IMR-90 (cell line): ENCODE data around the gene PRAC2. TPM values are rescaled to one million over a fixed set of nuclear protein-coding genes. Genes with fewer than 3 reads are reported as not detected.

Experiments used
- ATAC-seq: fragments of 200-7000 bp; cut with Tn5 transposase; 2 replicates; pipeline ENCODE4 v1.9.1; 2020; ENCODE audit warnings: low read depth, mild to moderate bottlenecking, moderate library complexity
- BruUV-seq: library from RNA; stranded (reverse); fragments of 400-500 nt; replicated peaks from 2 replicates; lab custom pipeline; 2021; lab: Mats Ljungman, UMichigan
- CTCF ChIA-PET: fragments of 300-600 bp; formaldehyde crosslinking; extraction: SDS; loops from one replicate; lab custom pipeline; 2021; ENCODE audit warnings: antibody characterized with exemption; lab: Yijun Ruan, JAX
- POLR2A ChIA-PET: fragments of 300-600 bp; sonication (Branson Sonifier 250); formaldehyde crosslinking; loops from one replicate; lab custom pipeline; 2022; ENCODE audit warnings: antibody characterized with exemption; ENCODE audit not compliant: unreplicated experiment; lab: Charles Lee
- DNase-seq: peaks from one replicate; pipeline ENCODE4 v3.0.0; 2013
- H2AFZ ChIP-seq: replicated peaks from 2 replicates; pipeline ENCODE3; 2013; ENCODE audit warnings: low read length, mild to moderate bottlenecking; ENCODE audit not compliant: poor library complexity
- H2AK5ac ChIP-seq: 2 replicates; pipeline ENCODE4 v1.6.1; 2013; ENCODE audit warnings: low read depth, low read length, inconsistent platforms
- H2AK9ac ChIP-seq: replicated peaks from 2 replicates; pipeline ENCODE3; 2013; ENCODE audit warnings: mild to moderate bottlenecking, low read depth, low read length, moderate library complexity; ENCODE audit not compliant: poor library complexity
- H2BK120ac ChIP-seq: 2 replicates; pipeline ENCODE4 v1.6.1; 2013; ENCODE audit warnings: low read depth, low read length, inconsistent platforms
- H2BK15ac ChIP-seq: 3 replicates; pipeline ENCODE4 v1.6.1; 2013; ENCODE audit warnings: low read depth, low read length, inconsistent platforms
- H2BK20ac ChIP-seq: 2 replicates; pipeline ENCODE4 v1.6.1; 2013; ENCODE audit warnings: low read depth, mild to moderate bottlenecking, inconsistent platforms, low read length, moderate library complexity
- H2BK5ac ChIP-seq: 2 replicates; pipeline ENCODE4 v1.6.1; 2013; ENCODE audit warnings: mild to moderate bottlenecking, low read depth, low read length, inconsistent platforms; ENCODE audit not compliant: poor library complexity, severe bottlenecking
- H3K14ac ChIP-seq: replicated peaks from 2 replicates; pipeline ENCODE4 v1.6.1; 2013; ENCODE audit warnings: low read depth, low read length, inconsistent platforms
- H3K18ac ChIP-seq: 2 replicates; pipeline ENCODE4 v1.6.1; 2013; ENCODE audit warnings: low read depth, low read length, control low read depth
- H3K23ac ChIP-seq: 2 replicates; pipeline ENCODE4 v1.6.1; 2013; ENCODE audit warnings: low read depth, low read length, inconsistent platforms
- H3K27ac ChIP-seq: 2 replicates; pipeline ENCODE4 v1.5.1; 2013; ENCODE audit warnings: mild to moderate bottlenecking, control low read depth, low read length; ENCODE audit not compliant: insufficient read depth
- H3K27me3 ChIP-seq: 2 replicates; pipeline ENCODE4 v1.6.1; 2013; ENCODE audit warnings: low read length; ENCODE audit not compliant: control insufficient read depth, insufficient read depth
- H3K36me3 ChIP-seq: 2 replicates; pipeline ENCODE4 v1.6.1; 2013; ENCODE audit warnings: low read length, mixed read lengths; ENCODE audit not compliant: control insufficient read depth, insufficient read depth
- H3K4ac ChIP-seq: 2 replicates; pipeline ENCODE4 v1.6.1; 2013; ENCODE audit warnings: low read depth, low read length, inconsistent platforms
- H3K4me1 ChIP-seq: 2 replicates; pipeline ENCODE4 v1.6.1; 2013; ENCODE audit warnings: low read length, mixed read lengths; ENCODE audit not compliant: control insufficient read depth, insufficient read depth
- H3K4me2 ChIP-seq: 2 replicates; pipeline ENCODE4 v1.6.1; 2013; ENCODE audit warnings: low read depth, mild to moderate bottlenecking, control low read depth, low read length, moderate library complexity
- H3K4me3 ChIP-seq: 2 replicates; pipeline ENCODE4 v1.5.1; 2013; ENCODE audit warnings: low read depth, mild to moderate bottlenecking, control low read depth, low read length, moderate library complexity; ENCODE audit not compliant: insufficient read depth
- H3K56ac ChIP-seq: 2 replicates; pipeline ENCODE4 v1.6.1; 2013; ENCODE audit warnings: low read length, inconsistent platforms; ENCODE audit not compliant: insufficient read depth; ENCODE audit errors: extremely low read depth
- H3K79me1 ChIP-seq, 2 experiments: 2 replicates each; pipeline ENCODE4 v1.6.1; 2013; ENCODE audit warnings: low read length in 2 of 2, inconsistent platforms in 1 of 2, low read depth in 1 of 2
- H3K9ac ChIP-seq: 2 replicates; pipeline ENCODE4 v1.6.1; 2013; ENCODE audit warnings: low read depth, low read length, control low read depth
- H3K9me1 ChIP-seq: 2 replicates; pipeline ENCODE4 v1.6.1; 2013; ENCODE audit warnings: low read length, inconsistent platforms; ENCODE audit not compliant: insufficient read depth
- H3K9me3 ChIP-seq: 2 replicates; pipeline ENCODE4 v1.6.1; 2013; ENCODE audit warnings: low read length; ENCODE audit not compliant: control insufficient read depth, insufficient read depth
- H4K20me1 ChIP-seq: 2 replicates; pipeline ENCODE4 v1.6.1; 2013; ENCODE audit warnings: low read length, inconsistent platforms; ENCODE audit not compliant: insufficient read depth
- H4K5ac ChIP-seq: 2 replicates; pipeline ENCODE4 v1.6.1; 2013; ENCODE audit warnings: mild to moderate bottlenecking, low read depth, low read length, control low read depth
- H4K8ac ChIP-seq, 2 experiments: 2 replicates each; pipeline ENCODE4 v1.6.1; 2013; ENCODE audit warnings: low read depth in 2 of 2, low read length in 2 of 2, control low read depth in 1 of 2, inconsistent platforms in 1 of 2
- H4K91ac ChIP-seq: 2 replicates; pipeline ENCODE4 v1.6.1; 2013; ENCODE audit warnings: low read depth, low read length, inconsistent platforms; ENCODE audit not compliant: insufficient read depth
- CEBPB ChIP-seq: IDR thresholded peaks from 2 replicates; pipeline ENCODE4 v1.6.1; 2012; ENCODE audit warnings: low read depth, low read length, improper control_type of control experiment
- CHD1 ChIP-seq: IDR thresholded peaks from 2 replicates; pipeline ENCODE4 v1.6.1; 2012; ENCODE audit warnings: low read depth, low read length, improper control_type of control experiment
- FOS ChIP-seq: fragments of 150-350 bp; IDR thresholded peaks from 2 replicates; pipeline ENCODE4 v1.6.1; 2016; ENCODE audit warnings: low read depth, low read length
- MAFK ChIP-seq: IDR thresholded peaks from 2 replicates; pipeline ENCODE4 v1.6.1; 2012; ENCODE audit warnings: low read depth, low read length, improper control_type of control experiment
- MXI1 ChIP-seq: IDR thresholded peaks from 2 replicates; pipeline ENCODE4 v1.6.1; 2012; ENCODE audit warnings: low read depth, mild to moderate bottlenecking, low read length, moderate library complexity, borderline replicate concordance
- NFE2L2 ChIP-seq: fragments of 150-350 bp; IDR thresholded peaks from 2 replicates; pipeline ENCODE4 v1.6.1; 2016; ENCODE audit warnings: low read depth, mild to moderate bottlenecking, low read length
- POLR2A ChIP-seq: IDR thresholded peaks from 2 replicates; pipeline ENCODE4 v1.6.1; 2012; ENCODE audit warnings: mild to moderate bottlenecking, low read depth, low read length
- RAD21 ChIP-seq: IDR thresholded peaks from 2 replicates; pipeline ENCODE4 v1.6.1; 2012; ENCODE audit warnings: low read length, improper control_type of control experiment
- RCOR1 ChIP-seq: IDR thresholded peaks from 2 replicates; pipeline ENCODE4 v1.6.1; 2012; ENCODE audit warnings: mild to moderate bottlenecking, low read length, improper control_type of control experiment; ENCODE audit not compliant: insufficient replicate concordance
- RFX5 ChIP-seq: IDR thresholded peaks from 2 replicates; pipeline ENCODE4 v1.8.0; 2012; ENCODE audit warnings: low read depth, mild to moderate bottlenecking, low read length, moderate library complexity
- SMC3 ChIP-seq: fragments of 150-350 bp; IDR thresholded peaks from 2 replicates; pipeline ENCODE4 v1.6.1; 2016; ENCODE audit warnings: low read depth, mild to moderate bottlenecking, antibody characterized with exemption, low read length, moderate library complexity
- WGBS, 2 experiments: methylation state at CpG; one replicate each; pipeline versions ENCODE4 v1.1.5 to v1.1.7; 2013; ENCODE audit warnings: missing lambda C conversion rate in 2 of 2; ENCODE audit not compliant: insufficient read length in 1 of 2; ENCODE audit errors: extremely low coverage in 2 of 2; 5-methylcytosine and 5-hydroxymethylcytosine counted together
- dilution Hi-C: fragments of 300-500 bp; cut with HindIII; formaldehyde crosslinking; loops from one replicate; pipeline ENCODE4 v1.14.3; 2018; ENCODE audit warnings: low sequenced_read_pairs; ENCODE audit not compliant: unreplicated experiment
- in situ Hi-C: fragments of 300-500 bp; cut with MboI; formaldehyde crosslinking; loops from 3 replicates; pipeline ENCODE4 v1.14.3; 2019; ENCODE audit warnings: low sequenced_read_pairs, inconsistent platforms, mixed read lengths
- intact Hi-C: fragments of 100-400 bp; cut with micrococcal nuclease; formaldehyde crosslinking; loops from 2 replicates; pipeline ENCODE4 v1.10.0; 2022
- polyA plus RNA-seq, 3 experiments: library from polyadenylated mRNA; depleted of rRNA; stranded (reverse); fragments of >200 nt; gene quantifications; 2 replicates each; pipeline ENCODE4 v1.2.3, GENCODE V29; 2012; ENCODE audit warnings: low replicate concordance in 1 of 3
- total RNA-seq: library from RNA; depleted of rRNA; stranded (reverse); fragments of >200 nt; gene quantifications from 2 replicates; pipeline ENCODE4 v1.2.3, GENCODE V29; 2012
- TF ChIP-seq, protein P1 (sequence below): conservative IDR thresholded peaks from 2 replicates; pipeline ENCODE4 v1.5.1; 2012; ENCODE audit warnings: mild to moderate bottlenecking, low read depth, low read length, improper control_type of control experiment
- TF ChIP-seq, protein P2 (sequence below): fragments of 150-350 bp; IDR thresholded peaks from 2 replicates; pipeline ENCODE4 v1.6.1; 2016; ENCODE audit warnings: low read depth, mild to moderate bottlenecking, low read length, moderate library complexity, borderline replicate concordance

Gene PRAC2
- total and polyA plus RNA-seq, 2 of the 4 experiments (the other 2 are of a cell fraction): not detected

DNA sequence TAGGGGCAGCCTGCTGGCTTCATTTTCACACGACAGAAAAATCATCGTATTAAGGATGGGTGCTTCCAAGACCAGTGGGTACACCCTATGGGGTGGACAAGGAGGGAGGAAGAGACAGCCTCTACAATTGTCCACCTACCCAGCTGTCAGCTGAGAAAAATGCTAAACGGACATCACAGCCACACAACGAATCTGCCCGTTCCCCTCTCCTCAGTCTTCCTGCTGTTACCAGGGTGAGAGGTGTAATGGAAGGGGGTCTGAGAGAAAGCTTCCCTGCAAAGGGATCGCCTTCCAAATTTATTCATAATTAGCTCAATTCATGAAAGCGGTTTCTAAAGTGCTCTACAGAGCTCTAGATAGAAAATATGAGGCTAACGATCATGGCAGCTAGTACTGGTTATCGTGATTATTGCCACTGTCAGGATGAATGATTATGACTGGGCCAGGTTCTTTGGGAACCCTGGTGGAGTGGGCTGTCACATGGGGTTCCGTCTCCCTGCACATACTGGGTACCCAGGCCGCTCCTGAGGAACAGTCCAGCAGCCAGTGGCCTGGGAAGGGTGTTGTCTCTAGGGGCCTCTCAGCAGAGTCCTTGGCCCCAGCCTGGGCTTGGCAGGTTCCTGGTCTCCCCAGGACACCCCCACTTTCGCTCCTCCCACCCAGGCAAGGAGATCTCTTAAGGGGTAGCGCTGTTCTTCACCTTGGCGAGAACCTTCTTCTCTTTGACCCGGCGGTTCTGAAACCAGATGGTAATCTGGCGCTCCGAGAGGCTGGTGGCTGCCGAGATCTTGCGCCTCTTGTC lies 3.3 kb downstream of the PRAC2 start:
- TF ChIP-seq CHD1: no peak
- no peak for TF ChIP-seq FOS
- TF ChIP-seq, protein P1, sequence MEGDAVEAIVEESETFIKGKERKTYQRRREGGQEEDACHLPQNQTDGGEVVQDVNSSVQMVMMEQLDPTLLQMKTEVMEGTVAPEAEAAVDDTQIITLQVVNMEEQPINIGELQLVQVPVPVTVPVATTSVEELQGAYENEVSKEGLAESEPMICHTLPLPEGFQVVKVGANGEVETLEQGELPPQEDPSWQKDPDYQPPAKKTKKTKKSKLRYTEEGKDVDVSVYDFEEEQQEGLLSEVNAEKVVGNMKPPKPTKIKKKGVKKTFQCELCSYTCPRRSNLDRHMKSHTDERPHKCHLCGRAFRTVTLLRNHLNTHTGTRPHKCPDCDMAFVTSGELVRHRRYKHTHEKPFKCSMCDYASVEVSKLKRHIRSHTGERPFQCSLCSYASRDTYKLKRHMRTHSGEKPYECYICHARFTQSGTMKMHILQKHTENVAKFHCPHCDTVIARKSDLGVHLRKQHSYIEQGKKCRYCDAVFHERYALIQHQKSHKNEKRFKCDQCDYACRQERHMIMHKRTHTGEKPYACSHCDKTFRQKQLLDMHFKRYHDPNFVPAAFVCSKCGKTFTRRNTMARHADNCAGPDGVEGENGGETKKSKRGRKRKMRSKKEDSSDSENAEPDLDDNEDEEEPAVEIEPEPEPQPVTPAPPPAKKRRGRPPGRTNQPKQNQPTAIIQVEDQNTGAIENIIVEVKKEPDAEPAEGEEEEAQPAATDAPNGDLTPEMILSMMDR: no peak
- no peak for TF ChIP-seq CEBPB
- no peak for TF ChIP-seq SMC3
- no peak for TF ChIP-seq MXI1
- no peak for TF ChIP-seq MAFK
- no peak for TF ChIP-seq POLR2A
- no peak for TF ChIP-seq NFE2L2
- TF ChIP-seq RCOR1: no peak
- TF ChIP-seq, protein P2, sequence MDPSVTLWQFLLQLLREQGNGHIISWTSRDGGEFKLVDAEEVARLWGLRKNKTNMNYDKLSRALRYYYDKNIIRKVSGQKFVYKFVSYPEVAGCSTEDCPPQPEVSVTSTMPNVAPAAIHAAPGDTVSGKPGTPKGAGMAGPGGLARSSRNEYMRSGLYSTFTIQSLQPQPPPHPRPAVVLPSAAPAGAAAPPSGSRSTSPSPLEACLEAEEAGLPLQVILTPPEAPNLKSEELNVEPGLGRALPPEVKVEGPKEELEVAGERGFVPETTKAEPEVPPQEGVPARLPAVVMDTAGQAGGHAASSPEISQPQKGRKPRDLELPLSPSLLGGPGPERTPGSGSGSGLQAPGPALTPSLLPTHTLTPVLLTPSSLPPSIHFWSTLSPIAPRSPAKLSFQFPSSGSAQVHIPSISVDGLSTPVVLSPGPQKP: no peak
- no peak for TF ChIP-seq RAD21
- no peak for TF ChIP-seq RFX5
- H2BK15ac ChIP-seq: no peak overlapping the region

More for the DNA sequence above, 3.3 kb downstream of the PRAC2 start:
- in situ Hi-C loops (loop anchor here (5.0 to 10.0 kb wide), 3 partner anchors 76 to 308 kb away; no protein-coding TSS in a partner anchor), dilution Hi-C loops (no loop called here), intact Hi-C loops (loop anchor here (10.0 kb wide), 1 partner anchor 308 kb away; no protein-coding TSS in a partner anchor)
- Histone ChIP-seq H3K4me2 (no peak overlapping the region), H4K20me1 (0 out of 2 replicates have a peak, but pooled peaks cover 19% of the 10 kb centered on the region), H3K4me3 (no peak overlapping the region), H2AK5ac (no peak overlapping the region), H2BK120ac (no peak overlapping the region), H2BK5ac (no peak overlapping the region), H3K9ac (no peak overlapping the region), H3K4me1 (no peaks in the 10 kb centered on the region), H3K23ac (no peak overlapping the region), H3K36me3 (no peaks in the 10 kb centered on the region), H3K79me1 (no peaks in the 10 kb centered on the region), H2AFZ (no peak overlapping the region), H3K27me3 (peaks cover 93% of the 10 kb centered on the region), H4K8ac (no peak overlapping the region), H2BK20ac (no peak overlapping the region), H3K18ac (no peak overlapping the region), H3K4ac (no peak overlapping the region), H3K56ac (no peak overlapping the region), H3K9me3 (peaks cover 8% of the 10 kb centered on the region; the same call in 1 of the 2 replicates), H2AK9ac (no peak overlapping the region), H3K9me1 (no peaks in the 10 kb centered on the region), H3K27ac (no peak overlapping the region), H4K5ac (no peak overlapping the region), H3K14ac (no peak overlapping the region), H4K91ac (no peak overlapping the region)
- no TSS peak for BruUV-seq
- ChIA-PET POLR2A (no interaction called here), CTCF (interaction anchor here (1.1 to 1.9 kb wide), 2 partner anchors 65 to 153 kb away, joined by 3 to 8 read pairs; no protein-coding TSS in a partner anchor)
- ATAC-seq (no peak), DNase-seq (no peak)
- 20% methylated on average over 5 of the region's 20 CpGs; no CpG with 5 or more reads in 1 of the 2 experiments for WGBS, 2 experiments
